HepG2 (cell line): ENCODE data around the gene ODC1. TPM values are rescaled to one million over a fixed set of nuclear protein-coding genes. Genes with fewer than 3 reads are reported as not detected.

Experiments
- ARHGAP35 ChIP-seq: sonication (generic); formaldehyde crosslinking; IDR thresholded peaks from 2 replicates; pipeline ENCODE4 v1.9.0; 2022; ENCODE audit warnings: mild to moderate bottlenecking, inconsistent platforms, moderate library complexity, missing genetic modification reagents, borderline replicate concordance
- ATF1 ChIP-seq: IDR thresholded peaks from 2 replicates; pipeline ENCODE4 v1.6.1; 2016; ENCODE audit warnings: mild to moderate bottlenecking, control low read depth
- CENPBD1 ChIP-seq: sonication (generic); formaldehyde crosslinking; IDR thresholded peaks from 2 replicates; pipeline ENCODE4 v1.8.0; 2022; ENCODE audit warnings: missing genetic modification reagents, low read depth, mild to moderate bottlenecking, borderline replicate concordance
- CSRNP1 ChIP-seq: sonication (generic); formaldehyde crosslinking; IDR thresholded peaks from 2 replicates; pipeline ENCODE4 v1.8.1; 2023; ENCODE audit warnings: mild to moderate bottlenecking, missing genetic modification reagents
- GPN1 ChIP-seq: sonication (generic); formaldehyde crosslinking; IDR thresholded peaks from 2 replicates; pipeline ENCODE4 v1.5.1; 2020; ENCODE audit warnings: missing genetic modification reagents, borderline replicate concordance
- IKZF4 ChIP-seq: sonication (generic); formaldehyde crosslinking; IDR thresholded peaks from 2 replicates; pipeline ENCODE4 v1.5.1; 2020; ENCODE audit warnings: borderline replicate concordance, mild to moderate bottlenecking, low read depth, missing genetic modification reagents; ENCODE audit errors: not compliant biosample characterization
- MTERF4 ChIP-seq: sonication (generic); formaldehyde crosslinking; IDR thresholded peaks from 2 replicates; pipeline ENCODE4 v1.8.0; 2023; ENCODE audit warnings: mild to moderate bottlenecking, missing genetic modification reagents
- RAD21 ChIP-seq: fragments of 450-650 bp; formaldehyde crosslinking; IDR thresholded peaks from 2 replicates; pipeline ENCODE4 v1.5.0; 2020; ENCODE audit warnings: mild to moderate bottlenecking
- RARA ChIP-seq: IDR thresholded peaks from 2 replicates; pipeline ENCODE4 v1.6.1; 2016; ENCODE audit warnings: missing genetic modification reagents, missing compliant biosample characterization
- TAF15 ChIP-seq: fragments of 200-400 bp; formaldehyde crosslinking; IDR thresholded peaks from one replicate; pipeline ENCODE4 v1.6.1; 2018; ENCODE audit warnings: mild to moderate bottlenecking, low read depth, low read length; ENCODE audit not compliant: poor library complexity, severe bottlenecking
- ZBTB1 ChIP-seq: sonication (generic); formaldehyde crosslinking; IDR thresholded peaks from 2 replicates; pipeline ENCODE4 v1.4.0; 2020; ENCODE audit warnings: missing genetic modification reagents, borderline replicate concordance
- ZBTB14 ChIP-seq: sonication (generic); formaldehyde crosslinking; IDR thresholded peaks from 2 replicates; pipeline ENCODE4 v1.4.0; 2020; ENCODE audit warnings: missing genetic modification reagents
- ZBTB26 ChIP-seq: IDR thresholded peaks from 2 replicates; pipeline ENCODE4 v1.6.1; 2016; ENCODE audit warnings: missing compliant biosample characterization, missing genetic modification reagents, borderline replicate concordance
- ZBTB43 ChIP-seq: sonication (generic); formaldehyde crosslinking; conservative IDR thresholded peaks from 2 replicates; pipeline ENCODE4 v1.4.0; 2020; ENCODE audit warnings: missing genetic modification reagents
- ZNF292 ChIP-seq: sonication (generic); formaldehyde crosslinking; IDR thresholded peaks from 2 replicates; pipeline ENCODE4 v1.8.1; 2022; ENCODE audit warnings: mild to moderate bottlenecking, low read depth, missing genetic modification reagents, borderline replicate concordance
- ZNF331 ChIP-seq: sonication (generic); formaldehyde crosslinking; IDR thresholded peaks from 2 replicates; pipeline ENCODE4 v1.4.0; 2020; ENCODE audit warnings: missing genetic modification reagents
- ZNF414 ChIP-seq: sonication (generic); formaldehyde crosslinking; IDR thresholded peaks from 2 replicates; pipeline ENCODE4 v1.5.0; 2020; ENCODE audit warnings: missing genetic modification reagents
- ZNF607 ChIP-seq: sonication (generic); formaldehyde crosslinking; IDR thresholded peaks from 2 replicates; pipeline ENCODE4 v1.5.1; 2020; ENCODE audit warnings: missing genetic modification reagents, mild to moderate bottlenecking, borderline replicate concordance
- ZNF674 ChIP-seq: sonication (generic); formaldehyde crosslinking; IDR thresholded peaks from 2 replicates; pipeline ENCODE4 v1.5.0; 2020; ENCODE audit warnings: low read depth, mild to moderate bottlenecking, missing genetic modification reagents
- polyA plus RNA-seq, 8 experiments: library from polyadenylated mRNA; depleted of rRNA in 3 of 8; stranded (reverse) in 7 of 8; unstranded in 1 of 8; fragments of >200 nt; fragmentation: Illumina TruSeq in 4 of 8; extraction: Trizol in 4 of 8; gene quantifications; 2 replicates each; pipeline versions ENCODE4 v1.2.1 to v1.2.3, GENCODE V29; 2011 to 2016; ENCODE audit warnings: low read depth in 4 of 8, missing spikeins in 1 of 8, mixed read lengths in 1 of 8; ENCODE audit not compliant: insufficient read depth in 1 of 8
- total RNA-seq, 5 experiments: library from RNA; depleted of rRNA; stranded (reverse); fragments of >200 nt; fragmentation: Illumina TruSeq; extraction: Trizol; gene quantifications; 2 replicates each; pipeline ENCODE4 v1.2.3, GENCODE V29; 2016; ENCODE audit warnings: low read depth in 1 of 5

The ODC1 gene
- total and polyA plus RNA-seq, 2 of the 13 experiments (the other 11 are each of a cell fraction or from before 2014, with no cell fraction given): 142 to 371 TPM

- TF ChIP-seq CSRNP1 (CRISPR knock-in tag) (no peak; the same call in 1 of the 2 replicates), ZBTB43 (CRISPR knock-in tag) (no peak; the same call in 1 of the 2 replicates), ARHGAP35 (CRISPR knock-in tag) (no peak), ZBTB26 (CRISPR knock-in tag) (peak; percentile 86; the same call in 1 of the 2 replicates), ZNF414 (CRISPR knock-in tag) (no peak), ZNF607 (CRISPR knock-in tag) (no peak), RAD21 (CRISPR knock-in tag) (peak; percentile 37; the same call in 1 of the 2 replicates), RARA (peak; percentile 85), ZBTB1 (CRISPR knock-in tag) (no peak), ZNF292 (peak; percentile 73), ZBTB14 (CRISPR knock-in tag) (no peak), CENPBD1 (0 out of 2 replicates have a peak, but pooled peaks have one; percentile 47), IKZF4 (CRISPR knock-in tag) (peak; percentile 20), TAF15 (no peak), MTERF4 (CRISPR knock-in tag) (no peak), ATF1 (CRISPR knock-in tag) (no peak), ZNF674 (no peak), ZNF331 (CRISPR knock-in tag) (peak; percentile 72; the same call in 1 of the 2 replicates), GPN1 (CRISPR knock-in tag) (no peak)
Measured at GRCh38 chr2:10400978-10401951, 46.9 kb downstream of the ODC1 start (continued).
